ENCODE measurements around the gene ZDHHC14.

- TF ChIP-seq CTCF (optimal IDR thresholded peaks at IDR 0.05 in 1 of 3, IDR thresholded peaks at IDR 0.05 in 1 of 3, conservative IDR thresholded peaks at IDR 0.05 in 1 of 3; ENCODE audit: extremely low read depth in 1 of 3, insufficient read depth in 2 of 3, low read length in 3 of 3) (no peak), EZH2 (IDR thresholded peaks at IDR 0.05; ENCODE audit: low read length) (no peak)
These were observed 329.6 kb downstream of the ZDHHC14 start for GRCh38 chr6:157710604-157711003.
